Adrenal gland (tissue), 12 donors: ENCODE data around the gene CMTM5. TPM values are rescaled to one million over a fixed set of nuclear protein-coding genes. Genes with fewer than 3 reads are reported as not detected.
"Not testable (repeated sequence)": the region's sequence is repeated elsewhere in the genome, so short reads cannot be mapped to it uniquely, and the experiment has no call there.

Experiments
- DNase-seq, 7 donors: peaks; one replicate each; pipeline ENCODE4 v3.0.0-alpha.2; 2019 to 2020
- H3K27ac ChIP-seq, 5 donors: fragments of 200-600 bp; sonication (generic) in 4 of 5; 1 replicate in 3 of 5; 2 replicates in 2 of 5; pipeline versions ENCODE4 v1.5.1 to v1.8.0; 2016 to 2020; ENCODE audit warnings: mild to moderate bottlenecking in 1 of 5
- H3K27me3 ChIP-seq: fragments of 200-600 bp; 2 replicates; pipeline ENCODE4 v1.8.0; 2021
- H3K36me3 ChIP-seq, 2 donors: fragments of 200-600 bp; replicated peaks in 1 of 2; 1 replicate in 1 of 2; 2 replicates in 1 of 2; pipeline versions ENCODE4 v1.5.1 to v1.8.0; 2018 to 2022
- H3K4me1 ChIP-seq, 2 donors: fragments of 200-600 bp; replicated peaks in 1 of 2; 1 replicate in 1 of 2; 2 replicates in 1 of 2; pipeline versions ENCODE4 v1.5.1 to v1.8.0; 2018 to 2021
- H3K4me3 ChIP-seq, 4 donors: fragments of 200-600 bp; sonication (generic) in 3 of 4; one replicate each; pipeline ENCODE4 v1.5.1; 2016 to 2018
- H3K9me3 ChIP-seq, 3 donors: fragments of 200-600 bp; sonication (generic) in 1 of 3; replicated peaks in 1 of 3; 1 replicate in 2 of 3; 2 replicates in 1 of 3; pipeline versions ENCODE4 v1.5.1 to v1.8.0; 2016 to 2021
- CTCF ChIP-seq, 6 experiments: fragments of 450-650 bp in 4 of 6; fragments of 200-600 bp in 2 of 6; sonication (generic) in 1 of 6; IDR thresholded peaks; 1 replicate in 5 of 6; 2 replicates in 1 of 6; pipeline versions ENCODE4 v1.5.1 to v1.8.0; 2016 to 2021; ENCODE audit warnings: antibody characterized with exemption in 6 of 6, mild to moderate bottlenecking in 2 of 6, moderate library complexity in 1 of 6
- POLR2A ChIP-seq, 2 donors: fragments of 450-650 bp; IDR thresholded peaks; one replicate each; pipeline ENCODE4 v1.6.1; 2017; ENCODE audit warnings: antibody characterized with exemption in 2 of 2, mild to moderate bottlenecking in 2 of 2, moderate library complexity in 1 of 2
- WGBS, 4 donors: extraction: QIAGEN DNeasy Blood & Tissue Kit in 2 of 4; methylation state at CpG; one replicate each; pipeline versions ENCODE4 v1.1.5 to v1.1.7; 2013 to 2017; 5-methylcytosine and 5-hydroxymethylcytosine counted together
- intact Hi-C, 2 donors: fragments of 100-400 bp; cut with DNase I; formaldehyde crosslinking; loops; one replicate each; pipeline versions ENCODE4 v1.14.1 to v1.15.0; 2022 to 2023
- polyA plus RNA-seq, 3 donors: library from polyadenylated mRNA; stranded (reverse); fragments of 200-250 nt in 2 of 3; fragments of 350-450 nt in 1 of 3; fragmentation: Illumina TruSeq in 1 of 3; extraction: RNeasy Lipid Tissue Mini Kit (QIAGEN cat#74804) in 1 of 3; gene quantifications; one replicate each; pipeline ENCODE4 v1.2.3, GENCODE V29; 2013 to 2014
- total RNA-seq, 9 donors: library from RNA; depleted of rRNA in 4 of 9; stranded (reverse); fragments of >200 nt in 4 of 9; fragments of 120-200 nt in 1 of 9; fragmentation: NEBNext Ultra II Directional in 1 of 9; extraction: Animal tissue kit (Norgen Biotek cat#: 25700) in 1 of 9; gene quantifications; one replicate each; pipeline versions ENCODE4 v1.1.0 to v1.2.4, GENCODE V29; 2013 to 2023
- donor health status: healthy with polysubstance abuse.
- donor health status: Bipolar disorder and iron deficiency.
- donor health status: DM: yes; HTN: yes; CAD: no.
- donor health status: DM: no; HTN: no; CAD: no.
- donor health status: DM: no; HTN: no; CAD: no.
- donor health status: DM: yes; HTN: yes; CAD: no.

Gene CMTM5
- total and polyA plus RNA-seq, 12 donors, result 0.34 to 2.6 (median 0.89) TPM; not detected in 5

GRCh38 chr14:23385642-23386265 is 8.9 kb downstream of the CMTM5 start:
- no peak for DNase-seq
- Histone ChIP-seq H3K9me3 (no peaks in the 10 kb centered on the region), H3K27ac (no peak overlapping the region), H3K4me3 (no peak overlapping the region), H3K36me3 (no peaks in the 10 kb centered on the region), H3K4me1 (no peaks in the 10 kb centered on the region), H3K27me3 (no peaks in the 10 kb centered on the region)
- TF ChIP-seq POLR2A (IDR thresholded peaks at IDR 0.05) (no peak), CTCF (IDR thresholded peaks at IDR 0.05) (no peak)
- 89 to 94% (median 92%) methylated on average over 12 to 18 of the region's 18 CpGs for WGBS, 4 donors
- intact Hi-C loops, result no loop called here

GRCh38 chr14:23386266-23386657 is 9.4 kb downstream of the CMTM5 start:
- H3K27me3 ChIP-seq, intact Hi-C loops, H3K4me1 ChIP-seq, DNase-seq, H3K27ac ChIP-seq, H3K36me3 ChIP-seq, H3K9me3 ChIP-seq, H3K4me3 ChIP-seq: not testable (repeated sequence)
- 83 to 90% (median 87%) methylated on average over 6 to 17 of the region's 17 CpGs for WGBS, 4 donors

GRCh38 chr14:23386999-23387398 is 10.2 kb downstream of the CMTM5 start:
- no peaks in the 10 kb centered on the region for H3K4me1 ChIP-seq
- TF ChIP-seq CTCF (IDR thresholded peaks at IDR 0.05) (no peak), POLR2A (IDR thresholded peaks at IDR 0.05) (no peak)
- no peaks in the 10 kb centered on the region for H3K27me3 ChIP-seq
- H3K27ac ChIP-seq, result no peak overlapping the region
- 83 to 94% (median 89%) methylated on average over 1 of the region's 1 CpG for WGBS, 4 donors
- no peak for DNase-seq
- no peaks in the 10 kb centered on the region for H3K36me3 ChIP-seq
- intact Hi-C loops, result no loop called here
- no peak overlapping the region for H3K4me3 ChIP-seq
- no peaks in the 10 kb centered on the region for H3K9me3 ChIP-seq

- Histone ChIP-seq H3K9me3 (no peaks in the 10 kb centered on the region), H3K4me3 (no peak overlapping the region), H3K27me3 (no peaks in the 10 kb centered on the region), H3K4me1 (no peaks in the 10 kb centered on the region), H3K36me3 (no peaks in the 10 kb centered on the region), H3K27ac (no peak overlapping the region)
- no peak for TF ChIP-seq POLR2A (IDR thresholded peaks at IDR 0.05)
- TF ChIP-seq CTCF (IDR thresholded peaks at IDR 0.05), result no peak
- no peak for DNase-seq
- 70 to 79% (median 76%) methylated on average over 17 to 26 of the region's 26 CpGs for WGBS, 4 donors
- intact Hi-C loops, result no loop called here
These were observed 11.4 kb downstream of the CMTM5 start for GRCh38 chr14:23387916-23388882.
